Medulla oblongata (tissue), 1 donor: ENCODE measurements around the gene CHPF.

Source experiments
- DNase-seq: peaks from one replicate; pipeline ENCODE4 v3.0.0-alpha.2; 2015; ENCODE audit errors: extremely low spot score

CHPF gene

GRCh38 chr2:219513787-219514186 is 29.8 kb downstream of the CHPF start:
- DNase-seq: no peak

GRCh38 chr2:219512524-219513216 is 30.9 kb downstream of the CHPF start:
- DNase-seq: no peak

GRCh38 chr2:219511547-219512325 is 31.9 kb downstream of the CHPF start:
- DNase-seq: no peak

- no peak for DNase-seq
Measured at GRCh38 chr2:219510512-219511135, 33.0 kb downstream of the CHPF start.

GRCh38 chr2:219509780-219510511 is 33.7 kb downstream of the CHPF start:
- peak; percentile 73 for DNase-seq

- DNase-seq: no peak
Measured at GRCh38 chr2:219508971-219509779, 34.4 kb downstream of the CHPF start.

GRCh38 chr2:219508444-219508734 is 35.2 kb downstream of the CHPF start:
- no peak for DNase-seq

- no peak for DNase-seq
Measured at GRCh38 chr2:219507581-219508443, 35.8 kb downstream of the CHPF start.

GRCh38 chr2:219506802-219507526 is 36.6 kb downstream of the CHPF start:
- peak; percentile 40 for DNase-seq

- no peak for DNase-seq
Measured at GRCh38 chr2:219506153-219506801, 37.3 kb downstream of the CHPF start.

GRCh38 chr2:219505585-219505984 is 38.0 kb downstream of the CHPF start:
- no peak for DNase-seq

- no peak for DNase-seq
Measured at GRCh38 chr2:219502618-219503017, 41.0 kb downstream of the CHPF start.

- DNase-seq: no peak
Measured at GRCh38 chr2:219501849-219502248, 41.8 kb downstream of the CHPF start.

GRCh38 chr2:219500135-219500534 is 43.5 kb downstream of the CHPF start:
- DNase-seq: no peak

- DNase-seq: no peak
Measured at GRCh38 chr2:219499555-219499954, 44.1 kb downstream of the CHPF start.

- DNase-seq: no peak
Measured at GRCh38 chr2:219499058-219499307, 44.6 kb downstream of the CHPF start.

GRCh38 chr2:219498280-219499057 is 45.1 kb downstream of the CHPF start, which contains the start of gene GMPPA:
TSS of gene GMPPA (plus strand) at chr2:219498891. CDS start at chr2:219499976, 1,085 bp downstream.
- DNase-seq: peak; percentile 98

GRCh38 chr2:219497495-219498279 is 45.9 kb downstream of the CHPF start:
- peak; percentile 63 for DNase-seq
